A549 (cell line): ENCODE measurements around the gene APH1B. TPM values are rescaled to one million over a fixed set of nuclear protein-coding genes. Genes with fewer than 3 reads are reported as not detected.
A peak's percentile ranks its signal among the peaks of the same experiment; 100 is the strongest.

ENCODE experiments used
- ATAC-seq, 2 experiments: fragments of 200-7000 bp in 1 of 2; fragments of >200 bp in 1 of 2; cut with Nextera tagmentation in 1 of 2; cut with Tn5 transposase in 1 of 2; 3 replicates each; pipeline versions ENCODE4 v1.8.0 to v1.9.1; 2018 to 2020; ENCODE audit warnings: mild to moderate bottlenecking in 1 of 2, moderate library complexity in 1 of 2
- CTCF ChIA-PET: fragments of 300-600 bp; sonication (Branson Sonifier 250); formaldehyde crosslinking; extraction: SDS; loops from one replicate; lab custom pipeline; 2021; ENCODE audit warnings: antibody characterized with exemption, inconsistent platforms; lab: Yijun Ruan, JAX
- POLR2A ChIA-PET: fragments of 350-600 bp; formaldehyde crosslinking; extraction: SDS; loops from one replicate; lab custom pipeline; 2021; ENCODE audit warnings: antibody characterized with exemption, inconsistent platforms; lab: Yijun Ruan, JAX
- DNase-seq, 2 experiments: peaks; one replicate each; pipeline versions ENCODE4 v3.0.0 to v3.0.0-alpha.2; 2011 to 2016; ENCODE audit warnings: low read depth in 1 of 2, low spot score in 1 of 2
- FAIRE-seq: peaks from 2 replicates; lab custom pipeline; 2011; peaks lifted over from hg19 to GRCh38; lab: Jason Lieb, UNC
- H3K27ac ChIP-seq, 2 experiments: fragments of >200 bp; sonication (Bioruptor Twin); formaldehyde crosslinking; 3 replicates each; pipeline ENCODE4 v1.5.1; 2016 to 2017
- H3K4me1 ChIP-seq: fragments of >200 bp; sonication (Bioruptor Twin); formaldehyde crosslinking; 3 replicates; pipeline ENCODE4 v1.6.1; 2016
- H3K4me2 ChIP-seq: fragments of >200 bp; sonication (Bioruptor Twin); formaldehyde crosslinking; 3 replicates; pipeline ENCODE4 v1.6.1; 2016
- H3K4me3 ChIP-seq: fragments of >200 bp; sonication (Bioruptor Twin); formaldehyde crosslinking; 3 replicates; pipeline ENCODE4 v1.5.1; 2016
- H3K9me3 ChIP-seq: fragments of >200 bp; sonication (Bioruptor Twin); formaldehyde crosslinking; 3 replicates; pipeline ENCODE4 v1.6.1; 2016
- ATOH8 ChIP-seq: fragments of 250-450 bp; sonication (Bioruptor Pico); IDR thresholded peaks from 2 replicates; pipeline ENCODE4 v1.5.0; 2020; ENCODE audit warnings: low read depth, mild to moderate bottlenecking, moderate library complexity
- BHLHE40 ChIP-seq: IDR thresholded peaks from 2 replicates; pipeline ENCODE4 v1.6.1; 2012; ENCODE audit warnings: low read depth, low read length, inconsistent platforms
- CBX2 ChIP-seq: fragments of 200-600 bp; sonication (generic); IDR thresholded peaks from 2 replicates; pipeline ENCODE4 v1.6.1; 2016; ENCODE audit warnings: low read depth, mild to moderate bottlenecking, borderline replicate concordance
- CHD2 ChIP-seq: fragments of 150-350 bp; IDR thresholded peaks from 2 replicates; pipeline ENCODE4 v1.6.1; 2014; ENCODE audit warnings: low read length; ENCODE audit not compliant: partially characterized antibody
- EHMT2 ChIP-seq: fragments of 200-600 bp; sonication (generic); IDR thresholded peaks from 2 replicates; pipeline ENCODE4 v1.6.1; 2016; ENCODE audit warnings: antibody characterized with exemption, low read depth, mild to moderate bottlenecking, moderate library complexity
- EP300 ChIP-seq, 2 experiments: fragments of >200 bp; sonication (Bioruptor Twin); formaldehyde crosslinking; IDR thresholded peaks; 2 replicates in 1 of 2; 3 replicates in 1 of 2; pipeline ENCODE4 v1.6.1; 2016 to 2017
- ESRRA ChIP-seq: fragments of 150-350 bp; IDR thresholded peaks from 2 replicates; pipeline ENCODE4 v1.6.1; 2014; ENCODE audit warnings: mild to moderate bottlenecking, low read length, borderline replicate concordance
- MAZ ChIP-seq: fragments of 150-350 bp; IDR thresholded peaks from 2 replicates; pipeline ENCODE4 v1.6.1; 2014; ENCODE audit warnings: antibody characterized with exemption, low read depth, low read length, borderline replicate concordance
- MYC ChIP-seq: IDR thresholded peaks from 2 replicates; pipeline ENCODE4 v1.6.1; 2012; ENCODE audit warnings: mild to moderate bottlenecking, inconsistent platforms, low read length, improper control_type of control experiment, borderline replicate concordance
- NFE2L2 ChIP-seq: fragments of 150-350 bp; conservative IDR thresholded peaks from 2 replicates; pipeline ENCODE4 v1.6.1; 2014; ENCODE audit warnings: low read length
- NR3C1 ChIP-seq: fragments of >200 bp; sonication (Bioruptor Twin); formaldehyde crosslinking; IDR thresholded peaks from 3 replicates; pipeline ENCODE4 v1.6.1; 2017
- POLR2A ChIP-seq: IDR thresholded peaks from 2 replicates; pipeline ENCODE4 v1.6.1; 2012; ENCODE audit warnings: mild to moderate bottlenecking, low read length
- RCOR1 ChIP-seq: fragments of 150-350 bp; IDR thresholded peaks from 2 replicates; pipeline ENCODE4 v1.6.1; 2014; ENCODE audit warnings: antibody characterized with exemption, low read length, low read depth
- RFX5 ChIP-seq: fragments of 450-650 bp; IDR thresholded peaks from 2 replicates; pipeline ENCODE4 v1.7.1; 2014; ENCODE audit warnings: antibody characterized with exemption, mild to moderate bottlenecking, moderate library complexity
- RNF2 ChIP-seq: fragments of 200-600 bp; sonication (generic); IDR thresholded peaks from 2 replicates; pipeline ENCODE4 v1.6.1; 2016; ENCODE audit warnings: low read depth, mild to moderate bottlenecking, antibody characterized with exemption, moderate library complexity, borderline replicate concordance
- ZC3H11A ChIP-seq: fragments of 450-650 bp; IDR thresholded peaks from 2 replicates; pipeline ENCODE4 v1.6.1; 2014; ENCODE audit warnings: antibody characterized with exemption, mild to moderate bottlenecking
- ZFP36 ChIP-seq: fragments of 450-650 bp; IDR thresholded peaks from 2 replicates; pipeline ENCODE4 v1.6.1; 2014; ENCODE audit warnings: borderline replicate concordance; ENCODE audit not compliant: partially characterized antibody
- WGBS: methylation state at CpG from one replicate; pipeline ENCODE4 v1.1.6; 2017; ENCODE audit errors: missing lambda C conversion rate; 5-methylcytosine and 5-hydroxymethylcytosine counted together
- polyA plus RNA-seq, 4 experiments: library from polyadenylated mRNA; depleted of rRNA in 3 of 4; stranded (reverse); fragments of >200 nt; fragmentation: RNase III in 1 of 4; extraction: RNeasy Plus Mini Kit Qiagen cat#74134 plus additional on column Dnase treatment in 1 of 4; gene quantifications; 2 replicates in 3 of 4; 3 replicates in 1 of 4; pipeline ENCODE4 v1.2.3, GENCODE V29; 2011 to 2017
- TF ChIP-seq, protein P1 (sequence below): fragments of 200-600 bp; sonication (generic); IDR thresholded peaks from 2 replicates; pipeline ENCODE4 v1.6.1; 2016; ENCODE audit warnings: antibody characterized with exemption, mild to moderate bottlenecking, moderate library complexity
- TF ChIP-seq, protein P2 (sequence below): IDR thresholded peaks from 2 replicates; pipeline ENCODE4 v1.6.1; 2012
- TF ChIP-seq, protein P3 (sequence below): fragments of >200 bp; sonication (Bioruptor Twin); formaldehyde crosslinking; IDR thresholded peaks from 2 replicates; pipeline ENCODE4 v1.6.1; 2016

Gene APH1B
- polyA plus RNA-seq, 2 of the 4 experiments (the other 2 are of a cell fraction): 16.4 to 28.5 TPM

GRCh38 chr15:63327648-63328421, 50.4 kb downstream of the APH1B start:
- POLR2A ChIA-PET: no interaction called here
- 96% methylated on average over 12 of the region's 12 CpGs for WGBS
- no peak for DNase-seq
- Histone ChIP-seq H3K4me3 (no peak overlapping the region), H3K27ac (no peak overlapping the region), H3K9me3 (no peaks in the 10 kb centered on the region), H3K4me1 (peaks cover 8% of the 10 kb centered on the region), H3K4me2 (no peak overlapping the region)
- TF ChIP-seq ZFP36 (no peak), BHLHE40 (no peak), MYC (no peak), ZC3H11A (no peak), NR3C1 (no peak)
- CTCF ChIA-PET: interaction anchor here (0.6 to 2.0 kb wide), 6 partner anchors 8 to 75 kb away, joined by 3 to 12 read pairs (median 4); no protein-coding TSS in a partner anchor
- FAIRE-seq: no peak
- ATAC-seq: no peak

- DNase-seq: no peak
- 85% methylated on average over 4 of the region's 5 CpGs for WGBS
- Histone ChIP-seq H3K27ac (peak overlapping the region in 1 of 2 experiments; percentile 3; a peak in 2 of 6 replicates), H3K4me3 (no peak overlapping the region), H3K4me2 (no peak overlapping the region), H3K9me3 (no peaks in the 10 kb centered on the region), H3K4me1 (peaks cover 19% of the 10 kb centered on the region)
- TF ChIP-seq CBX2: no peak
- no peak for TF ChIP-seq CHD2
- no peak for TF ChIP-seq POLR2A
- TF ChIP-seq NFE2L2: no peak
- TF ChIP-seq EP300 (IDR thresholded peaks at IDR 0.05): no peak
- TF ChIP-seq RFX5: no peak
- no peak for TF ChIP-seq RCOR1
- TF ChIP-seq RNF2: no peak
- TF ChIP-seq, protein P1, sequence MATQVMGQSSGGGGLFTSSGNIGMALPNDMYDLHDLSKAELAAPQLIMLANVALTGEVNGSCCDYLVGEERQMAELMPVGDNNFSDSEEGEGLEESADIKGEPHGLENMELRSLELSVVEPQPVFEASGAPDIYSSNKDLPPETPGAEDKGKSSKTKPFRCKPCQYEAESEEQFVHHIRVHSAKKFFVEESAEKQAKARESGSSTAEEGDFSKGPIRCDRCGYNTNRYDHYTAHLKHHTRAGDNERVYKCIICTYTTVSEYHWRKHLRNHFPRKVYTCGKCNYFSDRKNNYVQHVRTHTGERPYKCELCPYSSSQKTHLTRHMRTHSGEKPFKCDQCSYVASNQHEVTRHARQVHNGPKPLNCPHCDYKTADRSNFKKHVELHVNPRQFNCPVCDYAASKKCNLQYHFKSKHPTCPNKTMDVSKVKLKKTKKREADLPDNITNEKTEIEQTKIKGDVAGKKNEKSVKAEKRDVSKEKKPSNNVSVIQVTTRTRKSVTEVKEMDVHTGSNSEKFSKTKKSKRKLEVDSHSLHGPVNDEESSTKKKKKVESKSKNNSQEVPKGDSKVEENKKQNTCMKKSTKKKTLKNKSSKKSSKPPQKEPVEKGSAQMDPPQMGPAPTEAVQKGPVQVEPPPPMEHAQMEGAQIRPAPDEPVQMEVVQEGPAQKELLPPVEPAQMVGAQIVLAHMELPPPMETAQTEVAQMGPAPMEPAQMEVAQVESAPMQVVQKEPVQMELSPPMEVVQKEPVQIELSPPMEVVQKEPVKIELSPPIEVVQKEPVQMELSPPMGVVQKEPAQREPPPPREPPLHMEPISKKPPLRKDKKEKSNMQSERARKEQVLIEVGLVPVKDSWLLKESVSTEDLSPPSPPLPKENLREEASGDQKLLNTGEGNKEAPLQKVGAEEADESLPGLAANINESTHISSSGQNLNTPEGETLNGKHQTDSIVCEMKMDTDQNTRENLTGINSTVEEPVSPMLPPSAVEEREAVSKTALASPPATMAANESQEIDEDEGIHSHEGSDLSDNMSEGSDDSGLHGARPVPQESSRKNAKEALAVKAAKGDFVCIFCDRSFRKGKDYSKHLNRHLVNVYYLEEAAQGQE: no peak
- TF ChIP-seq ESRRA: no peak
- no peak for TF ChIP-seq ATOH8 (CRISPR knock-in tag)
- no peak for TF ChIP-seq NR3C1
- TF ChIP-seq MAZ: no peak
- no peak for TF ChIP-seq EHMT2
- TF ChIP-seq, protein P2, sequence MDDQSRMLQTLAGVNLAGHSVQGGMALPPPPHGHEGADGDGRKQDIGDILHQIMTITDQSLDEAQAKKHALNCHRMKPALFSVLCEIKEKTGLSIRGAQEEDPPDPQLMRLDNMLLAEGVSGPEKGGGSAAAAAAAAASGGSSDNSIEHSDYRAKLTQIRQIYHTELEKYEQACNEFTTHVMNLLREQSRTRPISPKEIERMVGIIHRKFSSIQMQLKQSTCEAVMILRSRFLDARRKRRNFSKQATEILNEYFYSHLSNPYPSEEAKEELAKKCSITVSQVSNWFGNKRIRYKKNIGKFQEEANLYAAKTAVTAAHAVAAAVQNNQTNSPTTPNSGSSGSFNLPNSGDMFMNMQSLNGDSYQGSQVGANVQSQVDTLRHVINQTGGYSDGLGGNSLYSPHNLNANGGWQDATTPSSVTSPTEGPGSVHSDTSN: no peak
- TF ChIP-seq, protein P3, sequence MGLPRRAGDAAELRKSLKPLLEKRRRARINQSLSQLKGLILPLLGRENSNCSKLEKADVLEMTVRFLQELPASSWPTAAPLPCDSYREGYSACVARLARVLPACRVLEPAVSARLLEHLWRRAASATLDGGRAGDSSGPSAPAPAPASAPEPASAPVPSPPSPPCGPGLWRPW: no peak
- no peak for TF ChIP-seq BHLHE40
- POLR2A ChIA-PET: no interaction called here
- no peak for FAIRE-seq
- ATAC-seq: peak in 1 of 2 experiments; percentile 9; a peak in 2 of 6 replicates
- CTCF ChIA-PET: interaction anchor here (0.6 to 2.1 kb wide), 4 partner anchors 32 to 73 kb away, joined by 3 to 8 read pairs (median 3); no protein-coding TSS in a partner anchor
Measured at GRCh38 chr15:63329567-63330350, 52.4 kb downstream of the APH1B start.
